GM23338 (cell line): ENCODE measurements around the gene PROZ. TPM values are rescaled to one million over a fixed set of nuclear protein-coding genes. Genes with fewer than 3 reads are reported as not detected.

Experiments used
- ATAC-seq: fragments of 200-7000 bp; cut with Tn5 transposase; 3 replicates; pipeline ENCODE4 v1.9.1; 2020
- DNase-seq: peaks from one replicate; pipeline ENCODE4 v3.0.0-alpha.2; 2015; ENCODE audit warnings: low spot score
- H2AFZ ChIP-seq: fragments of 200-600 bp; sonication (generic); 2 replicates; pipeline ENCODE4 v1.8.0; 2016; ENCODE audit warnings: antibody characterized with exemption, mild to moderate bottlenecking, moderate library complexity
- H3F3A ChIP-seq: fragments of 200-600 bp; sonication (generic); replicated peaks from 2 replicates; pipeline ENCODE4 v1.8.0; 2017; ENCODE audit warnings: antibody characterized with exemption, mixed run types, low read depth
- H3K27ac ChIP-seq: fragments of 200-600 bp; sonication (generic); 2 replicates; pipeline ENCODE4 v1.6.1; 2016; ENCODE audit warnings: low read depth
- H3K27me3 ChIP-seq: fragments of 200-600 bp; sonication (generic); 2 replicates; pipeline ENCODE4 v1.8.0; 2016; ENCODE audit warnings: mild to moderate bottlenecking, mixed run types, moderate library complexity; ENCODE audit not compliant: insufficient read depth
- H3K36me3 ChIP-seq: fragments of 200-600 bp; sonication (generic); 2 replicates; pipeline ENCODE4 v1.8.0; 2016; ENCODE audit warnings: mild to moderate bottlenecking; ENCODE audit not compliant: insufficient read depth
- H3K4me1 ChIP-seq: fragments of 200-600 bp; sonication (generic); 2 replicates; pipeline ENCODE4 v1.8.0; 2016; ENCODE audit warnings: mild to moderate bottlenecking, moderate library complexity; ENCODE audit not compliant: insufficient read depth
- H3K4me2 ChIP-seq: fragments of 200-600 bp; sonication (generic); 2 replicates; pipeline ENCODE4 v1.7.1; 2017; ENCODE audit warnings: mixed run types
- H3K4me3 ChIP-seq: fragments of 200-600 bp; sonication (generic); 2 replicates; pipeline ENCODE4 v1.6.1; 2016; ENCODE audit warnings: mixed run types
- H3K79me2 ChIP-seq: fragments of 200-600 bp; sonication (generic); replicated peaks from 2 replicates; pipeline ENCODE4 v1.8.0; 2017; ENCODE audit warnings: mild to moderate bottlenecking; ENCODE audit not compliant: insufficient read depth
- H3K9me2 ChIP-seq: fragments of 200-600 bp; sonication (generic); 2 replicates; pipeline ENCODE4 v1.8.0; 2017; ENCODE audit not compliant: insufficient read depth
- H4K20me1 ChIP-seq: fragments of 200-600 bp; sonication (generic); replicated peaks from 2 replicates; pipeline ENCODE4 v1.8.0; 2017; ENCODE audit warnings: mild to moderate bottlenecking; ENCODE audit not compliant: insufficient read depth
- H3K27ac Mint-ChIP-seq: 2 replicates; pipeline ENCODE4 v1.8.0; 2020; ENCODE audit warnings: inconsistent platforms, mild to moderate bottlenecking, moderate library complexity, mixed read lengths
- H3K27me3 Mint-ChIP-seq: 3 replicates; pipeline ENCODE4 v1.8.0; 2022; ENCODE audit warnings: low read depth, mild to moderate bottlenecking, moderate library complexity, mixed read lengths, inconsistent platforms; ENCODE audit not compliant: insufficient read depth, poor library complexity
- H3K36me3 Mint-ChIP-seq: 3 replicates; pipeline ENCODE4 v1.8.0; 2021; ENCODE audit warnings: low read depth, mild to moderate bottlenecking, inconsistent platforms, moderate library complexity, mixed read lengths
- H3K4me1 Mint-ChIP-seq: 3 replicates; pipeline ENCODE4 v1.8.0; 2020; ENCODE audit warnings: mild to moderate bottlenecking, inconsistent platforms, mixed read lengths
- H3K4me3 Mint-ChIP-seq: 3 replicates; pipeline ENCODE4 v1.8.0; 2021; ENCODE audit warnings: moderate library complexity, mild to moderate bottlenecking, inconsistent platforms, mixed read lengths
- H3K9me3 Mint-ChIP-seq: 3 replicates; pipeline ENCODE4 v1.8.0; 2020; ENCODE audit warnings: moderate library complexity, mild to moderate bottlenecking, inconsistent platforms, mixed read lengths
- CREB1 ChIP-seq: fragments of 250-450 bp; sonication (Bioruptor Pico); IDR thresholded peaks from 2 replicates; pipeline ENCODE4 v1.5.0; 2020; ENCODE audit warnings: low read depth, mild to moderate bottlenecking, moderate library complexity
- EZH2 ChIP-seq: fragments of 200-600 bp; sonication (generic); IDR thresholded peaks from one replicate; pipeline ENCODE4 v1.8.0; 2017; ENCODE audit warnings: antibody characterized with exemption, mild to moderate bottlenecking, low read depth; ENCODE audit not compliant: unreplicated experiment
- EZH2phosphoT487 ChIP-seq: fragments of 200-600 bp; sonication (generic); IDR thresholded peaks from one replicate; pipeline ENCODE4 v1.8.1; 2018; ENCODE audit warnings: antibody characterized with exemption; ENCODE audit not compliant: unreplicated experiment
- NANOG ChIP-seq: IDR thresholded peaks from 2 replicates; pipeline ENCODE4 v1.6.1; 2016; ENCODE audit warnings: antibody characterized with exemption, borderline replicate concordance
- POLR2AphosphoS5 ChIP-seq: IDR thresholded peaks from 2 replicates; pipeline ENCODE4 v1.6.1; 2016; ENCODE audit warnings: antibody characterized with exemption, low read depth
- polyA plus RNA-seq: library from polyadenylated mRNA; unstranded; fragments of >200 nt; fragmentation: Nextera tagmentation; extraction: Ambion mirVana; gene quantifications from 2 replicates; pipeline ENCODE4 v1.2.1, GENCODE V29; 2016
- total RNA-seq: library from RNA; depleted of rRNA; stranded (reverse); fragments of >200 nt; shearing (Covaris generic); gene quantifications from 2 replicates; pipeline ENCODE4 v1.2.3, GENCODE V29; 2014
- TF ChIP-seq, protein P1 (sequence below): IDR thresholded peaks from one replicate; pipeline ENCODE4 v1.6.1; 2018; ENCODE audit warnings: antibody characterized with exemption; ENCODE audit not compliant: unreplicated experiment
- TF ChIP-seq, protein P2 (sequence below): IDR thresholded peaks from 2 replicates; pipeline ENCODE4 v1.6.1; 2016; ENCODE audit warnings: antibody characterized with exemption
- TF ChIP-seq, protein P3 (sequence below), 2 experiments: fragments of 200-600 bp in 1 of 2; sonication (generic) in 1 of 2; conservative IDR thresholded peaks; 2 replicates each; pipeline versions ENCODE4 v1.5.1 to v1.6.1; 2016 to 2017; ENCODE audit warnings: antibody characterized with exemption in 2 of 2, low read depth in 2 of 2, mild to moderate bottlenecking in 2 of 2, moderate library complexity in 1 of 2
- TF ChIP-seq, protein P4 (sequence below): fragments of 250-450 bp; sonication (Bioruptor Pico); IDR thresholded peaks from 2 replicates; pipeline ENCODE4 v1.5.0; 2020; ENCODE audit warnings: mild to moderate bottlenecking, moderate library complexity

The PROZ gene
- total and polyA plus RNA-seq, 2 experiments from 2014 or later = 0.53 TPM; not detected in 1

DNA sequence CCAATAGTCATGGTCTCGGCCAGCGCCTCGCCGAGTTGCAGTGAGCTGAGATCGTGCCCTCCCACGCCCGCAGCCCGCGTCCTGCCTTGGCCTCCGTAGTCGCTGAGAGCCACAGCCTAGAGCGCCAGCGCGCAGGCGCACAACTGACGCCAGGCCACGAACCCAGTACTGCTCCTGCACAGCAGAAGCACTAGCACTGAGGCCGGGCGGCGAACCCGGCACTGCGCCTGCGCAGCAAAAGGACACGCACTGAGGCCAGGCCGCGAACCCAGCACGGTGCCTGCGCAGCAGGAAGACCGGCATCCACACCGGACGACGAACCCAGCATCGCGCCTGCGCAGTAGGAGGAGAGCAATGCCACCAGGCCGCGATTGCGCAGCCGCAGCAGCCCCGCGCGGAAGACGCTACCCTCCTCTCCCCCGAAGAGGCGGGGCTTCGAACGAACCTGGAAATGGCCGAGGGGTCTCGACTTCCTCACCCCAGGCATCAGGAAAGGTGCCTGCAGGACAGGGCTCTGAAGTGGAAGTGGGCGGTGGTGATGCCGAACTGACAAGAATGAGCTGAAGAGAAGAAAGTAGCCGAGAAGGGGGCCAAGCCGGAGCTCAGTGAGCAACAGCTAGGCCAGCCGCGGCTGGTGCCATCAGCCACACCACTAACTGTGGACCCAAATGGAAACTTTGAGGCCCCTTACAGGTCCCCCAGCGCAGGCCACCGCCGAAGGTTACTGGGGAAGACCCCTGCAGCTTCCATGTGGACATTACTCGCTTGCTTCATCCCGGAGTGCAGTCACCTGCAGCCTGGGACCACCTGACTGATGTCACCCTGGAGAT is 28.3 kb upstream of the PROZ start (continued):
- TF ChIP-seq, protein P1, sequence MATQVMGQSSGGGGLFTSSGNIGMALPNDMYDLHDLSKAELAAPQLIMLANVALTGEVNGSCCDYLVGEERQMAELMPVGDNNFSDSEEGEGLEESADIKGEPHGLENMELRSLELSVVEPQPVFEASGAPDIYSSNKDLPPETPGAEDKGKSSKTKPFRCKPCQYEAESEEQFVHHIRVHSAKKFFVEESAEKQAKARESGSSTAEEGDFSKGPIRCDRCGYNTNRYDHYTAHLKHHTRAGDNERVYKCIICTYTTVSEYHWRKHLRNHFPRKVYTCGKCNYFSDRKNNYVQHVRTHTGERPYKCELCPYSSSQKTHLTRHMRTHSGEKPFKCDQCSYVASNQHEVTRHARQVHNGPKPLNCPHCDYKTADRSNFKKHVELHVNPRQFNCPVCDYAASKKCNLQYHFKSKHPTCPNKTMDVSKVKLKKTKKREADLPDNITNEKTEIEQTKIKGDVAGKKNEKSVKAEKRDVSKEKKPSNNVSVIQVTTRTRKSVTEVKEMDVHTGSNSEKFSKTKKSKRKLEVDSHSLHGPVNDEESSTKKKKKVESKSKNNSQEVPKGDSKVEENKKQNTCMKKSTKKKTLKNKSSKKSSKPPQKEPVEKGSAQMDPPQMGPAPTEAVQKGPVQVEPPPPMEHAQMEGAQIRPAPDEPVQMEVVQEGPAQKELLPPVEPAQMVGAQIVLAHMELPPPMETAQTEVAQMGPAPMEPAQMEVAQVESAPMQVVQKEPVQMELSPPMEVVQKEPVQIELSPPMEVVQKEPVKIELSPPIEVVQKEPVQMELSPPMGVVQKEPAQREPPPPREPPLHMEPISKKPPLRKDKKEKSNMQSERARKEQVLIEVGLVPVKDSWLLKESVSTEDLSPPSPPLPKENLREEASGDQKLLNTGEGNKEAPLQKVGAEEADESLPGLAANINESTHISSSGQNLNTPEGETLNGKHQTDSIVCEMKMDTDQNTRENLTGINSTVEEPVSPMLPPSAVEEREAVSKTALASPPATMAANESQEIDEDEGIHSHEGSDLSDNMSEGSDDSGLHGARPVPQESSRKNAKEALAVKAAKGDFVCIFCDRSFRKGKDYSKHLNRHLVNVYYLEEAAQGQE = no peak
- TF ChIP-seq EZH2phosphoT487 (no peak), EZH2 (no peak), CREB1 (CRISPR knock-in tag) (no peak)
- TF ChIP-seq, protein P2, sequence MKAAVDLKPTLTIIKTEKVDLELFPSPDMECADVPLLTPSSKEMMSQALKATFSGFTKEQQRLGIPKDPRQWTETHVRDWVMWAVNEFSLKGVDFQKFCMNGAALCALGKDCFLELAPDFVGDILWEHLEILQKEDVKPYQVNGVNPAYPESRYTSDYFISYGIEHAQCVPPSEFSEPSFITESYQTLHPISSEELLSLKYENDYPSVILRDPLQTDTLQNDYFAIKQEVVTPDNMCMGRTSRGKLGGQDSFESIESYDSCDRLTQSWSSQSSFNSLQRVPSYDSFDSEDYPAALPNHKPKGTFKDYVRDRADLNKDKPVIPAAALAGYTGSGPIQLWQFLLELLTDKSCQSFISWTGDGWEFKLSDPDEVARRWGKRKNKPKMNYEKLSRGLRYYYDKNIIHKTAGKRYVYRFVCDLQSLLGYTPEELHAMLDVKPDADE = no peak
- TF ChIP-seq, protein P3, sequence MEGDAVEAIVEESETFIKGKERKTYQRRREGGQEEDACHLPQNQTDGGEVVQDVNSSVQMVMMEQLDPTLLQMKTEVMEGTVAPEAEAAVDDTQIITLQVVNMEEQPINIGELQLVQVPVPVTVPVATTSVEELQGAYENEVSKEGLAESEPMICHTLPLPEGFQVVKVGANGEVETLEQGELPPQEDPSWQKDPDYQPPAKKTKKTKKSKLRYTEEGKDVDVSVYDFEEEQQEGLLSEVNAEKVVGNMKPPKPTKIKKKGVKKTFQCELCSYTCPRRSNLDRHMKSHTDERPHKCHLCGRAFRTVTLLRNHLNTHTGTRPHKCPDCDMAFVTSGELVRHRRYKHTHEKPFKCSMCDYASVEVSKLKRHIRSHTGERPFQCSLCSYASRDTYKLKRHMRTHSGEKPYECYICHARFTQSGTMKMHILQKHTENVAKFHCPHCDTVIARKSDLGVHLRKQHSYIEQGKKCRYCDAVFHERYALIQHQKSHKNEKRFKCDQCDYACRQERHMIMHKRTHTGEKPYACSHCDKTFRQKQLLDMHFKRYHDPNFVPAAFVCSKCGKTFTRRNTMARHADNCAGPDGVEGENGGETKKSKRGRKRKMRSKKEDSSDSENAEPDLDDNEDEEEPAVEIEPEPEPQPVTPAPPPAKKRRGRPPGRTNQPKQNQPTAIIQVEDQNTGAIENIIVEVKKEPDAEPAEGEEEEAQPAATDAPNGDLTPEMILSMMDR (conservative IDR thresholded peaks at IDR 0.05; ENCODE audit: low read depth in 2 of 2) = no peak

DNA sequence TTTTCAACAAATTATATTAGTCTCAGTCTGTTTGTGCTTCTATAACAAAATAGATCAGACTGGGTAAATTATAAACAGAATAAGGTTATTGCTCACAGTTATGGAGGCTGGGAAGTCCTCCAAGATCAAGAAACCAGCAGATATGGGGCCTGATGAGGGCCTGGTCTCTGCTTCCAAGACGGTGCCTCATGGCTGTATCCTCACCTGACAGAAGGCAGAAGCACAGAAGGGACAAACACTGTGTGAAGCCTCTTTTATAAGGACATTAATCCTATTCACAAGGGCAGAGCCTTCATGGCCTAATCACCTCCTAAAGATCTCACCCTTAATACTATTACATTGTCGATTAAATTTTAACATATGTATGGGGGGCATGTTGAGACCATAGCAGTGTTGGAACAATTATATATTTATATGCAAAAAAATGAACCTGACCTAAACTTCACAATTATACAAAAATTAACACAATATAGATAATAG is 23.1 kb upstream of the PROZ start:
- Histone ChIP-seq H3K4me3 (no peak overlapping the region), H3K27ac (no peak overlapping the region), H3K4me1 (peaks cover 9% of the 10 kb centered on the region), H3K4me2 (no peak overlapping the region), H3F3A (no peaks in the 10 kb centered on the region), H3K36me3 (no peaks in the 10 kb centered on the region), H2AFZ (no peak overlapping the region), H3K27me3 (no peaks in the 10 kb centered on the region), H3K79me2 (no peaks in the 10 kb centered on the region), H3K9me2 (no peaks in the 10 kb centered on the region), H4K20me1 (no peaks in the 10 kb centered on the region)
- no peaks in the 10 kb centered on the region for H3K27me3 Mint-ChIP-seq
- no peak overlapping the region for H3K4me3 Mint-ChIP-seq
- ATAC-seq (no peak), DNase-seq (no peak)
- H3K27ac Mint-ChIP-seq = no peak overlapping the region
- H3K4me1 Mint-ChIP-seq = peaks cover 14% of the 10 kb centered on the region
- H3K36me3 Mint-ChIP-seq = no peaks in the 10 kb centered on the region
- H3K9me3 Mint-ChIP-seq = no peaks in the 10 kb centered on the region
- no peak for TF ChIP-seq EZH2phosphoT487
- no peak for TF ChIP-seq POLR2AphosphoS5
- TF ChIP-seq, protein P4, sequence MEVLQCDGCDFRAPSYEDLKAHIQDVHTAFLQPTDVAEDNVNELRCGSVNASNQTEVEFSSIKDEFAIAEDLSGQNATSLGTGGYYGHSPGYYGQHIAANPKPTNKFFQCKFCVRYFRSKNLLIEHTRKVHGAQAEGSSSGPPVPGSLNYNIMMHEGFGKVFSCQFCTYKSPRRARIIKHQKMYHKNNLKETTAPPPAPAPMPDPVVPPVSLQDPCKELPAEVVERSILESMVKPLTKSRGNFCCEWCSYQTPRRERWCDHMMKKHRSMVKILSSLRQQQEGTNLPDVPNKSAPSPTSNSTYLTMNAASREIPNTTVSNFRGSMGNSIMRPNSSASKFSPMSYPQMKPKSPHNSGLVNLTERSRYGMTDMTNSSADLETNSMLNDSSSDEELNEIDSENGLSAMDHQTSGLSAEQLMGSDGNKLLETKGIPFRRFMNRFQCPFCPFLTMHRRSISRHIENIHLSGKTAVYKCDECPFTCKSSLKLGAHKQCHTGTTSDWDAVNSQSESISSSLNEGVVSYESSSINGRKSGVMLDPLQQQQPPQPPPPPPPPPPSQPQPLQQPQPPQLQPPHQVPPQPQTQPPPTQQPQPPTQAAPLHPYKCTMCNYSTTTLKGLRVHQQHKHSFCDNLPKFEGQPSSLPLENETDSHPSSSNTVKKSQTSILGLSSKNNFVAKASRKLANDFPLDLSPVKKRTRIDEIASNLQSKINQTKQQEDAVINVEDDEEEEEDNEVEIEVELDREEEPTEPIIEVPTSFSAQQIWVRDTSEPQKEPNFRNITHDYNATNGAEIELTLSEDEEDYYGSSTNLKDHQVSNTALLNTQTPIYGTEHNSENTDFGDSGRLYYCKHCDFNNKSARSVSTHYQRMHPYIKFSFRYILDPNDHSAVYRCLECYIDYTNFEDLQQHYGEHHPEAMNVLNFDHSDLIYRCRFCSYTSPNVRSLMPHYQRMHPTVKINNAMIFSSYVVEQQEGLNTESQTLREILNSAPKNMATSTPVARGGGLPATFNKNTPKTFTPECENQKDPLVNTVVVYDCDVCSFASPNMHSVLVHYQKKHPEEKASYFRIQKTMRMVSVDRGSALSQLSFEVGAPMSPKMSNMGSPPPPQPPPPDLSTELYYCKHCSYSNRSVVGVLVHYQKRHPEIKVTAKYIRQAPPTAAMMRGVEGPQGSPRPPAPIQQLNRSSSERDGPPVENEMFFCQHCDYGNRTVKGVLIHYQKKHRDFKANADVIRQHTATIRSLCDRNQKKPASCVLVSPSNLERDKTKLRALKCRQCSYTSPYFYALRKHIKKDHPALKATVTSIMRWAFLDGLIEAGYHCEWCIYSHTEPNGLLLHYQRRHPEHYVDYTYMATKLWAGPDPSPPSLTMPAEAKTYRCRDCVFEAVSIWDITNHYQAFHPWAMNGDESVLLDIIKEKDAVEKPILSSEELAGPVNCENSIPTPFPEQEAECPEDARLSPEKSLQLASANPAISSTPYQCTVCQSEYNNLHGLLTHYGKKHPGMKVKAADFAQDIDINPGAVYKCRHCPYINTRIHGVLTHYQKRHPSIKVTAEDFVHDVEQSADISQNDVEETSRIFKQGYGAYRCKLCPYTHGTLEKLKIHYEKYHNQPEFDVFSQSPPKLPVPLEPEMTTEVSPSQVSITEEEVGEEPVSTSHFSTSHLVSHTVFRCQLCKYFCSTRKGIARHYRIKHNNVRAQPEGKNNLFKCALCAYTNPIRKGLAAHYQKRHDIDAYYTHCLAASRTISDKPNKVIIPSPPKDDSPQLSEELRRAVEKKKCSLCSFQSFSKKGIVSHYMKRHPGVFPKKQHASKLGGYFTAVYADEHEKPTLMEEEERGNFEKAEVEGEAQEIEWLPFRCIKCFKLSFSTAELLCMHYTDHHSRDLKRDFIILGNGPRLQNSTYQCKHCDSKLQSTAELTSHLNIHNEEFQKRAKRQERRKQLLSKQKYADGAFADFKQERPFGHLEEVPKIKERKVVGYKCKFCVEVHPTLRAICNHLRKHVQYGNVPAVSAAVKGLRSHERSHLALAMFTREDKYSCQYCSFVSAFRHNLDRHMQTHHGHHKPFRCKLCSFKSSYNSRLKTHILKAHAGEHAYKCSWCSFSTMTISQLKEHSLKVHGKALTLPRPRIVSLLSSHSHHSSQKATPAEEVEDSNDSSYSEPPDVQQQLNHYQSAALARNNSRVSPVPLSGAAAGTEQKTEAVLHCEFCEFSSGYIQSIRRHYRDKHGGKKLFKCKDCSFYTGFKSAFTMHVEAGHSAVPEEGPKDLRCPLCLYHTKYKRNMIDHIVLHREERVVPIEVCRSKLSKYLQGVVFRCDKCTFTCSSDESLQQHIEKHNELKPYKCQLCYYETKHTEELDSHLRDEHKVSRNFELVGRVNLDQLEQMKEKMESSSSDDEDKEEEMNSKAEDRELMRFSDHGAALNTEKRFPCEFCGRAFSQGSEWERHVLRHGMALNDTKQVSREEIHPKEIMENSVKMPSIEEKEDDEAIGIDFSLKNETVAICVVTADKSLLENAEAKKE (CRISPR knock-in tag) = no peak
- TF ChIP-seq NANOG = no peak
